Breast epithelium (tissue), 3 donors: ENCODE measurements around the gene PKHD1.

Source experiments
- POLR2A ChIP-seq: fragments of 450-650 bp; IDR thresholded peaks from one replicate; pipeline ENCODE4 v1.6.1; 2016; ENCODE audit warnings: antibody characterized with exemption, mild to moderate bottlenecking, moderate library complexity
- TF ChIP-seq, protein P1 (sequence below), 3 donors: fragments of 450-650 bp; IDR thresholded peaks; one replicate each; pipeline ENCODE4 v1.5.1; 2016 to 2017; ENCODE audit warnings: antibody characterized with exemption in 3 of 3, mild to moderate bottlenecking in 3 of 3, moderate library complexity in 3 of 3

DNA sequence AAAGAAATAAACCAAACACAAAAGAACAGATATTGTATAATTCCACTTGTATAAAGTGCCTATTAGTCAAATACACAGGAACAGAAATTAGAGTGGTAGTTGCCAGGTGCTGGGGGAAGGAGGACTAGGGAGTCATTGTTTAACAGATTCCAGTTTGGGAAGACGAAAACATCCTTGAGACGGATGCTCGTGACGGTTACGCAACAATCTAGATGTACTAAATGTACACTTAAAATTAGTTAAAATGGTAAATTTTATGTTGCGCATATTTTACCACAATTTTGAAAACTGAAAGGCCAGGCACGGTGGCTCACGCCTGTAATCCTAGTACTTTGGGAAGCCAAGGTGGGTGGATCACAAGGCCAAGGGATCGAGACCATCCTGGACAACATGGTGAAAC, 111.0 kb downstream of the PKHD1 start:
- TF ChIP-seq POLR2A: no peak
- TF ChIP-seq, protein P1, sequence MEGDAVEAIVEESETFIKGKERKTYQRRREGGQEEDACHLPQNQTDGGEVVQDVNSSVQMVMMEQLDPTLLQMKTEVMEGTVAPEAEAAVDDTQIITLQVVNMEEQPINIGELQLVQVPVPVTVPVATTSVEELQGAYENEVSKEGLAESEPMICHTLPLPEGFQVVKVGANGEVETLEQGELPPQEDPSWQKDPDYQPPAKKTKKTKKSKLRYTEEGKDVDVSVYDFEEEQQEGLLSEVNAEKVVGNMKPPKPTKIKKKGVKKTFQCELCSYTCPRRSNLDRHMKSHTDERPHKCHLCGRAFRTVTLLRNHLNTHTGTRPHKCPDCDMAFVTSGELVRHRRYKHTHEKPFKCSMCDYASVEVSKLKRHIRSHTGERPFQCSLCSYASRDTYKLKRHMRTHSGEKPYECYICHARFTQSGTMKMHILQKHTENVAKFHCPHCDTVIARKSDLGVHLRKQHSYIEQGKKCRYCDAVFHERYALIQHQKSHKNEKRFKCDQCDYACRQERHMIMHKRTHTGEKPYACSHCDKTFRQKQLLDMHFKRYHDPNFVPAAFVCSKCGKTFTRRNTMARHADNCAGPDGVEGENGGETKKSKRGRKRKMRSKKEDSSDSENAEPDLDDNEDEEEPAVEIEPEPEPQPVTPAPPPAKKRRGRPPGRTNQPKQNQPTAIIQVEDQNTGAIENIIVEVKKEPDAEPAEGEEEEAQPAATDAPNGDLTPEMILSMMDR (IDR thresholded peaks at IDR 0.05): no peak
